Measurements from ENCODE around the gene BOD1L2.

BOD1L2 gene

GRCh38 chr18:57116598-57117132, 30.2 kb upstream of the BOD1L2 start:
- Histone ChIP-seq H3K9me3 (ENCODE audit: severe bottlenecking) (no peaks in the 10 kb centered on the region), H3K27ac (ENCODE audit: poor library complexity, severe bottlenecking) (no peak overlapping the region), H3K36me3 (ENCODE audit: low read depth) (no peaks in the 10 kb centered on the region), H3K27me3 (ENCODE audit: insufficient read depth, poor library complexity, severe bottlenecking) (peaks cover 7% of the 10 kb centered on the region), H3K4me1 (ENCODE audit: insufficient read depth, poor library complexity, severe bottlenecking) (no peaks in the 10 kb centered on the region), H3K4me3 (ENCODE audit: severe bottlenecking) (no peak overlapping the region)
- no peak for ATAC-seq (ENCODE audit: low read depth)
- DNase-seq (ENCODE audit: low spot score), result no peak
- no peak for TF ChIP-seq CTCF (IDR thresholded peaks at IDR 0.05; ENCODE audit: poor library complexity, severe bottlenecking)

GRCh38 chr18:57121542-57122112, 25.3 kb upstream of the BOD1L2 start:
- Histone ChIP-seq H3K27ac (ENCODE audit: poor library complexity, severe bottlenecking) (no peak overlapping the region), H3K27me3 (ENCODE audit: insufficient read depth, poor library complexity, severe bottlenecking) (peaks cover 24% of the 10 kb centered on the region), H3K9me3 (ENCODE audit: severe bottlenecking) (no peaks in the 10 kb centered on the region), H3K4me3 (ENCODE audit: severe bottlenecking) (no peak overlapping the region), H3K4me1 (ENCODE audit: insufficient read depth, poor library complexity, severe bottlenecking) (no peaks in the 10 kb centered on the region), H3K36me3 (ENCODE audit: low read depth) (no peaks in the 10 kb centered on the region)
- no peak for DNase-seq (ENCODE audit: low spot score)
- no peak for ATAC-seq (ENCODE audit: low read depth)
- no peak for TF ChIP-seq CTCF (IDR thresholded peaks at IDR 0.05; ENCODE audit: poor library complexity, severe bottlenecking)

GRCh38 chr18:57122936-57123510, 23.9 kb upstream of the BOD1L2 start:
- H3K27me3 ChIP-seq (ENCODE audit: insufficient read depth, poor library complexity, severe bottlenecking), result peaks cover 24% of the 10 kb centered on the region
- no peak overlapping the region for H3K4me3 ChIP-seq (ENCODE audit: severe bottlenecking)
- TF ChIP-seq CTCF (IDR thresholded peaks at IDR 0.05; ENCODE audit: poor library complexity, severe bottlenecking), result no peak
- ATAC-seq (ENCODE audit: low read depth) (no peak), DNase-seq (ENCODE audit: low spot score) (no peak)
- no peaks in the 10 kb centered on the region for H3K4me1 ChIP-seq (ENCODE audit: insufficient read depth, poor library complexity, severe bottlenecking)
- no peaks in the 10 kb centered on the region for H3K9me3 ChIP-seq (ENCODE audit: severe bottlenecking)
- H3K36me3 ChIP-seq (ENCODE audit: low read depth), result no peaks in the 10 kb centered on the region
- no peak overlapping the region for H3K27ac ChIP-seq (ENCODE audit: poor library complexity, severe bottlenecking)

- Histone ChIP-seq H3K27me3 (ENCODE audit: insufficient read depth, poor library complexity, severe bottlenecking) (peaks cover 24% of the 10 kb centered on the region), H3K36me3 (ENCODE audit: low read depth) (no peaks in the 10 kb centered on the region), H3K9me3 (ENCODE audit: severe bottlenecking) (no peaks in the 10 kb centered on the region), H3K4me1 (ENCODE audit: insufficient read depth, poor library complexity, severe bottlenecking) (no peaks in the 10 kb centered on the region), H3K4me3 (ENCODE audit: severe bottlenecking) (no peak overlapping the region), H3K27ac (ENCODE audit: poor library complexity, severe bottlenecking) (no peak overlapping the region)
- ATAC-seq (ENCODE audit: low read depth), result no peak
- no peak for DNase-seq (ENCODE audit: low spot score)
- no peak for TF ChIP-seq CTCF (IDR thresholded peaks at IDR 0.05; ENCODE audit: poor library complexity, severe bottlenecking)
Measured at GRCh38 chr18:57125627-57126026, 21.3 kb upstream of the BOD1L2 start.
